GM19043 (cell line): ENCODE data around the gene ADAM22.

Source experiments
- ATAC-seq: cut with Tn5 transposase; IDR thresholded peaks from one replicate; pipeline ENCODE4 v1.9.1; 2021; ENCODE audit warnings: low read depth; ENCODE audit not compliant: unreplicated experiment

The ADAM22 gene

DNA sequence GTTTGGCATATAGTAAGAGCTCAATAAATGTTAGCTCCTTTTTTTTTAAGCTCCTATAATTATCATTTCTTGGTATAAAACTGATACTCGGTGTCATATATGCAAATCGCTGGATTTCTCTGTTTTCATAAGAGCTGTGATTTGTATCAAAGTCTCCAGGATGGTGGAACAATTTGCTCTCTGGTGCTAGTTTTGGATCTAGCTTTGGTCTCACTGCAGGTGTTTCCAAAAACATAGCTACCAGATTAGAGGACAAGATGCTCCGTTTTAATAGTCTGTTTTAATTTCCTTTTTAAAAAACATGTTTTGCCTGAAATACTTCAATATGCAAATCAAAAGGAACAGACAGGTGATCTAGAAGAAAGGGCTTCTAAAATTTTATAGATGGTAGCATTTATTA, 25.3 kb downstream of the ADAM22 start:
- no peak for ATAC-seq

DNA sequence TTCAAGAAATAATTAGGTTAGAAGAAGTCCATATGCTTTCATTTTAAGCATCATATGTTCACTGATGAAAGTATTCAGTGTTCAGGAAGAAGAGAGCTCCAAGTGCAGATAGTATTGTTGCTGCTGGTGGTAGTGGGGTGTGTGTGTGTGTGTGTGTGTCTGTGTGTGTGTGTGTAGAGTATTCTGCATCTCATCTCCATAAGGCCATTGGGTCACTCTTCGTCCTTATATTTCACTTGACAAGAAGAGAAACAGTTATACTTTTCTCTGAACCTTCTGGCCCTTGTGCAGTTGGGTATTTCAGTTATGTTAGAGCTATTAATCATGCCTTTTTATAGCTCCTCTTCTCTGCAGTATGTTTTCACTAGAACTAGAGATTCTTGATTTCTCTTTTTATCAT, 26.2 kb downstream of the ADAM22 start:
- ATAC-seq: no peak

DNA sequence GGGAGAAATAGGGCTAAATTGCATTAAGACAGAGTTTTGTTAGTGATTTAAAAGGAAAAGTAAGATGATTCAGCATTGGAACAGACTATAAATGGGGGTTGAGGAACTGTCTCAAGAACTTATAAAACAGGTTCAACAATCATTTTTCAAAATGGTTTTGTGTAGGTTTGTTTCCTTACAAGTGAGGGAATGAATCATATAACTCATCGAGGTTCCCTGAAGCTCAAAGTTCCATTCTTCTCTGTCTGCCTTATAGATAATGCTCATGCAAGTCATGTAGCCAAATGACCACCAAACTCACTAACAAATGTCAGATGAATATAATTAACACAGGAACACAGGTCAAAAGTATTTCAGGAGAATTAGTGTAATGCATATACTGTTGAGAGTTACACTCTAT, 27.7 kb downstream of the ADAM22 start:
- no peak for ATAC-seq

DNA sequence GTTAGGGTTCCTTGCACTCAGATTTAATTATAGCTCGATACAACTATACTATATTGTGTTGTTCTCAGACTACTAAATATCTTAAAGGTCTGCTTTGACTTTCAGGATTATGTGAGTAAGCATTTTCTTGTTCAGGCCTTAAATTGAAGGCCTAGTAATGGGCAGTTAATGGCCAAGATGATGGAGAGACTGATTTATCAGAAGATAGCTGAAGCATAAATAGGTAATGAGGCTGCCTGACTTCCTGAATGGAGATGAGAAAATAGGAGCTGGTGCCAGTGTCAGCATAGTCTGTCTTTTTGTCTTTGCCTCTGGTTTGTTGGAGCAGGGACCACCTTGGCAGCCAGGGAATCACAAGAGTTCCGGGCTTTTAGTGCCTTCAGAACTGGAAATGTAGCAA, 32.2 kb downstream of the ADAM22 start:
- ATAC-seq: no peak

DNA sequence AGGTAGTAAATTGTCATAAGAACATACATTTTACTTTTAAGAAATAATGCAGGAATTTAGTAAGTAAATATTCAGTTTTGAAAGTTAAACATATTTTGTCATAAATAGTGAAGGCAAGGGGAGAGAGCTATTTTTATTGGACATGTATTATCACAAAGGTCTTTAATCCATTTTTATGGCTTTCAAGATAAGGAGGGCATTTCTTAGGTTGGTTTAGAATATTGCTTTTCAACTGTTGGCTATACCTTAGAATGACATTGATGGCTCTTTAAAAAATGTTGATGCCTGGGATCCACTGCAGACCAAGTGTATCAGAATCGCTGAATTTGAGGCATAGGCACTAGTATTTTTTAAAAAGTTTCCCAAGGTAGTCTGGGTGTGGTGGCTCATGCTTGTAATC, 34.0 kb downstream of the ADAM22 start:
- no peak for ATAC-seq

DNA sequence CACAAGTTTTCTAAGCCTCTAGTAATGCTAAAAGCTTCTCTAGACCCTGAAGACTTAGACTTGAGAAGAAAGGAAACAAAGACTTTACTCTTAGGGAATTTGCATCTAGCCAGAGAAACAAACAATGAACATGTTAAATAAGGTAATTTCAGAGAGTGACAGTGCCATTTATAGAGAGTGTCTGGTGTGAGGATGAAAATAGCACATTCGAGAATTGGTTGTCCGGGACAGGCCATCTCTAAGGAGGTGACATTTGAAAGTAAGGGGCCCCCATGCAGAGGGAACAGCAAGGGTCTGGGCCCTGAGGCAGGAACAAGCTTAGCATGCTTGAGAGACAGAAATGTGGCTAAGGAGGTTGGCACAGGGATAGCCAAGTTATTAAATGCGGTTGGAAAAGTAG, 48.1 kb downstream of the ADAM22 start:
- ATAC-seq: no peak

DNA sequence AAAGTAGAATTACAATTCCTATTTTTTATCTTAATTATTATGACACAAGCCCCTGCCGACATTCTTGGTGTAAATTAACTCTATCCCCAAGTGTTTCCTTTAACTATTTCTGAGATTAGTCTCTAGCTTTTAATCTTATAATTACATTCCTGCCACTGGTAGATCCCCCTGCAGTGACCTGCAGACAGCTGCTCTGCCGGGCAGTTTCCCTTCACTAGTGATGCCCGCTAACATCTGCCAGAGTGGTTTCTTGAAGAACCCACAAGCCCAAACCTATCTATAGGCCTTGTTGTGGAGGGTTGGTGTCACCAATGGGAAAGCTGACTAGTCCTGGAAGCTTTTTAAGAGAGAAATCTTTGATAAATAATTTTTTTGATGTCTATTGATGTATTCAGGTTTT, 50.0 kb downstream of the ADAM22 start:
- no peak for ATAC-seq

DNA sequence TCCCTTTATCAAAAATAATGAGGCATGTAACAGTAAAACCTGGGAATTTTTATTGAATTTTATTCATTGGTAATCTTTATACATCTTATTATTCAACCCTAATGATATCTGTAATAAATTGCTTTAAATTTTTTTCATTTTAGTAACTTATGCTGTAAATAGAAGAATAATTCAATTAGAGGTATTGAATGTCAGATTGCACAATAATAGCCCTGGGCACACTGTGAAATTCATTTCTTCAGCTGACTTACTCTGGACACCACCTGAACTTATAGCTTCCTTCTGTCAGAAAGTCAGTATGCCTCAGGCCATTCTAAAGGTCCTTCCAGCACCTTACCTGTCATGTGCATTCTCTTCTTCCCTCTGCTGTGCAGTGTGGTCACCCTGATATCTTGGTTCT, 59.2 kb downstream of the ADAM22 start:
- ATAC-seq: no peak

DNA sequence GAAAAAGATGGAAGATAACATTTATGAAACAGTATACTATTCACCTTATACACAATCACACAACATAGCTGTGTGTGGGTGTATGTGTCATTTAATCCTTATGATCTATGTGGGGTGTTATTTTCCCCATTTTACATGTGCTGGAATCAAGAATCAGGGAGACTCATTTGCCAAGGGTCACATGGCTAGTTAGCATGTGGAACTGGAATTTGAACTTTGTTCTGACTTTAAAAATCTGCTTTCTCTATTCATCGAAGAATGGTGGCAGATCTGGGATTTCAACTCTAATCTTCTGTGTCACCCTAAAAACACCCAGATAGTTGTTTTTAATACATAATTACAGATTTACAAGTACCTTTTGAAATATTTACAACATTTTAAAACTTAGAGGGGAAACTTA, 65.2 kb downstream of the ADAM22 start:
- no peak for ATAC-seq

DNA sequence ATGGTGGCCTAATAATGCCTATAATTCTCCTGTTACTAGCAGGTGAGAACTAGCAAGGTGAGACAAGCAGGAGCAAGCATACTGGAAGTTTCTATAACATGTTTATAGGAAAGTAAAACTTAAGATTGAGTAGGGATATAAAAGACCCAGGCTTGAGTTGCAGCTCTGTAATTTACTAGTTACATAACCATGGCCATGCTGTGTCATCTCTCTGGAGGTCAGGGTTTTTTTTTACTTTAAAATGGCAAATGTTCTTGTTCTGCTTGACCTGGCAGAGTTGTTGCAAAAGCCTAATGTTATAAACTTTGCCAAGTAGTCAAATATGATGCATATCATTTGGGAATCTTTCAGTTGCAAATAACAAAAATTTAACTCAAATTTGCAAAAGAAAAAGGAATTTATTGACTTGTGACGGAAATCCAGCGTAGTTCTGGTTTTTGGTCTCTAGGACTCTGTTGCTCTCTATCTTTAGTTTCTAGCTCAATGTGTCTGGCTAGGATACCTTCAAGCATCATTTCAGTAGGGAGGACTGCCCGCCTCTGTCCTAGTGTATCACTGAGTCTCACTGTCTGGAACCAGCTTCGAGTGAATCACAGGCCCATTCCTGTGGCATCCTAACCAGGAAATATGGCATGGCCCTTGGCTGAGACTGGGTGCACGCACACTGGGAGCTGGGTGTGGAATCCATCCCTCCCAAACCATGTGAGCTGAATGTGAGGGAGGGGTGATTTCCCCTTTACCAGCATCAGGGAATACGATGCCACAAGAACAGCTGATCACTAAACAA, 67.9 kb downstream of the ADAM22 start:
- ATAC-seq: no peak

DNA sequence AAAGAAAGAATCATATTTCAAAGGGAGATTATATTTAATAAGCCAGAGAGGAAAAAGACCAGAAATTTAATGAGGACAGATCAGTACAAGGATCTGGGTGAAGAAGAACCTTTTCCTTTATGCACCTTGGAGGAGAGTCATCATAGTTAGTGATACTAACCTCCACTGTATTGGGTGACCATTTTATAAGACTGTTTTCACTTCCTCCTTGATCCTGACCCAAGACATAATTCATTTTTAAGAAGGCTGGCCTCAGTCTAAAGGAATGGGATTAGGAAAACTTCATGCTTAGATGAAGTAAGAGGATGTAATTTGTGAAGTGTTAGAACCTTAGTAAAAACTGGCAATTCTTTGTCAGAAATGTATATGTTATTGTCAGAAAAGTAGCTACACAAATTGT, 68.6 kb downstream of the ADAM22 start:
- ATAC-seq: no peak

DNA sequence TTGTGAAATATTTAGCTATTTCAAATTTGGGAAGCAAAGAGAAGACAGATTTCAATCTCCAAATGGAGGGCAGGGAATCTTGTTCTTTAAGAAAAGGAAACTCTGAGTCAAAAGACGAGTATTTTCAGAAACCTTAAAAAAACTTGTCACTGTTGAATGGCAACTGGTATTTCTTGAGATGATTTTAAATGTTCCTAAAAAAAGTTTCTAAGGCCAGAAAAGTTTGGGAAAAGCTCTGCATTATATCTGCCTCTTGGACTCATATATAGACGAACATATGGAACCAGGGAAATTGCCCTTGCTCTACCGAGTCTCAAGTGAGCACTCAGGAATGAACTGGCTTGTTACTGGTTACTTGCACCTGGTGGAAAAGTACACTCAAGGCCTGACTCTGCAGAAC, 69.5 kb downstream of the ADAM22 start:
- no peak for ATAC-seq

DNA sequence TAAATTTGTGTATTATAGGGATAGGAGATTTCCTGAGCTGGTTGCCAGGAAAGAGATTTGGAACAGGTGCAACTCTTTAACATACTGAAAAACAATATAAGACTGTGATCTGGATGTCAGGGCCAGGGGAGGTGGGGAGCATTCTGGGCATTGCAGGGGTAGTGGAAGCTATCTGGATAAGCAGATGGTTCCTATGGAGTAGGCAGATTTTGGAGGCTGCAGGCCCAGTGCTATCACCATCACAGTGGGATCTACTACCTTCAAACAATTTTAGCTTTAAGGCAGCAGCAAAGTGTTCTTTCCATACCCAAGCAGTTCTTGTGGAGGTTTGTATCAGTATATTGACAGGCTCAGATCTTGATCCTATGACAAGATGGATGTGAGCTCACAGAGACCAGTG, 71.1 kb downstream of the ADAM22 start:
- ATAC-seq: no peak

DNA sequence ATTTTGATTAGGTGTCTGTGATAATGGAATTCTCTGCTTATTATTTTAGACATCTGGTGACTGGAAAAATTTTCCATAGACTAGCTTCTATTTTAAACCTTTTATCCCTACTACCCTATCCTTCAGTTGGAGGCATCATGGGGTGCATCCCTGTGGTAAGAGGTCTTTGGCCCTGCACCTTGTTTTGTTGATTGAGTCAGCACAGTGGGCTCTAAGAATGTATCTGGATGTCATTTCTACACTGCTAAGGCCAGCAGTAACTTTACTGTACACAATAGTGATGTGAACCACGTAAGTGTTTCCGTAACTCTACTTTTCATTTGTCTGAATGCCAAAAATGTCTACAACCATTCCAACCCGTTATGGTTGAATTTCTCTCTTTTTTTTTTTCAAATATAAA, 75.6 kb downstream of the ADAM22 start:
- ATAC-seq: no peak

DNA sequence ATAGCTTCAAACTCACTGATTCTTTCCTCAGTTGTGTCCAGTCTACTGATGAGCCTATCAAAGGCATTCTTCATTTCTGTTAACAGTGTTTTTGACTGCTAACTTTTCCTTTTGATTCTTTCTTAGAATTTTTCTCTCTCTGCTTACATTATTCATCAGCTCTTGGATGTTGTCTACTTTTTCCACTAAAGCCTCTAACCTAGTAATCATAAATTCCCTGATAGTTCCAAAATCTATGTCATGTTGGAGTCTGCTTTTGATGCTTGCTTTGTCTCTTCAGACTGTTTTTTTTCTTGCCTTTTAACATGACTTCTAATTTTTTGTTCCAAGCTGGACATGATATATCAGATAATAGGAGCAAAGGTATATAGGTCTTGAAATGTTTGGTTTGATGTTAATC, 78.0 kb downstream of the ADAM22 start:
- no peak for ATAC-seq

DNA sequence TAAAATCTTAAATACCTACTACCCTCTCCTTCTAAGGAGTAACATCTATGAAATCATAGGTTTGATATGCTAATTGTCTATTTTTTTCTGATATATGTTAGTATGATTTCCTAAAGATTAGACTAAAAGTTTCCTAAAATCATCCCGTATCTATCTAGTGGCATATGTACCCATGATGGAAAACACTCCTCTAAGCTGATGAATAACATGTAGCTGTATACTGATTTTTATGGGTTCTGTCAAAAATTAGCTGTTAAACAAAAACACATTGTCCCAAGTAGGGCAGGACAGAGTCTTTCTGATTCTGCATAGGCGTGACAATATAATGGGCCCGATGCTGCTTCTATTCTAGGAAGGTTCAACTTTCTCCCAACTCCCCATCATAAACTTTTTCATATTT, 79.9 kb downstream of the ADAM22 start:
- ATAC-seq: no peak

DNA sequence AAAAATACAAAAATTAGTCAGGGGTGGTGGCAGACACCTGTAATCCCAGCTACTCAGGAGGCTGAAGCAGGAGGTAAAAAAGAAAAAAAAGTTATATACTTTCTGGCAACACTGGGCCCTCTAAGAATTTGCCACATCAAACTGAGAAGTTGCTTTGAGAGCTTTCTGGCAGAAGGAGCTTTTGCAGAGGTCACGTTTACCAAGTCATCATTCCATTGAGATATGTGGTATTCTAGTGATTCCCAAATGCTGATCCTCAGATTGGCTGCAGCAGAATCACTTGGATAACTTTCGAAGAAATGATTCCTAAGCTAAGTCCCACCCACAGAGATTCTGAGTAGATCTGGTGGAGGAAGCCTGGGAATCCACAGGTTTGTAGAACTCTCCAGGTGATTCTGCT, 80.5 kb downstream of the ADAM22 start:
- no peak for ATAC-seq

DNA sequence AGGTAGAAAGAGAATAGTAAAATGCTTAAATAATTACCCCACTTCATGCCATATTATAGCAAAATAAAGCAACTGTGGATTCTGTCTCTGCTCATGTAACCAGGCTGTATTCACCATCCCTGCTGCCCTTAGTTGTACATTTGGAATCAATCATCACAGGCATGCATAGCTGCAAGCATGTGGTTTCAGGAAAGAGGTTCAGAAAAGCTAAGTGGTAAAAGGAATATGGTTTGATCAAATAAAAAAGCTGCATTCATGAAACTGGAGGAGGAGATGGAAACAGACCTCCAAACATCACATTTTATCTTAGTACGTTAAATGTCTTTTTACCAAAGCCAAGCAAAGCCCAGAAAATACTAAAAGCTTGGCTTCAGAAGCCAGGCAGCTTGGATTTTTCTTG, 81.3 kb downstream of the ADAM22 start:
- ATAC-seq: no peak

DNA sequence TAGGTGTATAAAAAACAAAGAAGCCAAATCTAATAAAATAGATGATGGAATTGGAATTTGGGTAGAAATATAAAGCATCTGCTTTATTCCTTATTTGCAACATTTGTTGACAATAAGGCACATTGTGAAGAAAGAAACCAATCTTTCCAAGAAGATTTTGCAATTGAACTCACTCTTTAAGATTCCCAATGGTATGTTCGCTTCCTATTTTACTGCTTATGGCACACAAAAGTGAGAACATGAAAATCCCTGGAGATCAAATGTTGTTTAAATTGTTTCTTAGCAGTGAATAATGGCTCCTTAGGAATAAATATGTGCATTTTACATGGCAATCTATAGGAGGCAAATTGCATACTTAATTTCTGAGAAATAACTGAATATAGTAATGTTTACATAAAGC, 84.5 kb downstream of the ADAM22 start:
- ATAC-seq: no peak

DNA sequence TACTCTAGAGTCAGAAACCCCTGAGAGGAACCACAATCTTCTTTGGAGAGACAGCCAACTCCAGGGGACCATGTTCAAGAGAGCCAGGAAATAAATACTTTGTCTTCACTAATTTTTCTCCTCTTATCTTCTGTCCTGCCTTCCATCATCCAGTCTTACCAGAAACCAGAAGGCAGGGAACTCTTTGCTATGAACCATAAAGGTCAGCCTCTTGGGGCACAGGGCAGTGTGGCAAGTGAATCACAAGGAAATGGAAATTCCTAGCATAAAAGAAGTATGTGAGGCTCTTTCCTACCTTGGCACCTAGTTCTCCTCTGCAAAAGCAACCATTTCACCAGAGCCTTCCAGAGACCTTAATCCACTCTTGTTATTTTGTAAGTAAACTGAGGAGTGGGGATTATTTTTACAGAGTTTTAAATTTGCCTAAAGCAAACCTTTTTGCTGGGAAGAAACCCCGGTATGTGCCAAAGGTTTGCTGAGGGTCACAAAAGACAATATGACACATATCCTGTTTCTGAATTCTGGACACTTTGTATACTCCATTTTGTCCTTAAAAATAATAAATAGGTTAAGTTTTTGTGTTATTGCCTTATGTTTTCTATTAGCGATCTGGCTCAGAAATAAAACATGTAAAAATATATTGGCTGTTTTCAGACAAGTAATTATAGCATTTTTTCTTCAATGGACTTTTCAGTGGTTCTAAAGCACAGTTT, 87.1 kb downstream of the ADAM22 start:
- ATAC-seq: no peak

DNA sequence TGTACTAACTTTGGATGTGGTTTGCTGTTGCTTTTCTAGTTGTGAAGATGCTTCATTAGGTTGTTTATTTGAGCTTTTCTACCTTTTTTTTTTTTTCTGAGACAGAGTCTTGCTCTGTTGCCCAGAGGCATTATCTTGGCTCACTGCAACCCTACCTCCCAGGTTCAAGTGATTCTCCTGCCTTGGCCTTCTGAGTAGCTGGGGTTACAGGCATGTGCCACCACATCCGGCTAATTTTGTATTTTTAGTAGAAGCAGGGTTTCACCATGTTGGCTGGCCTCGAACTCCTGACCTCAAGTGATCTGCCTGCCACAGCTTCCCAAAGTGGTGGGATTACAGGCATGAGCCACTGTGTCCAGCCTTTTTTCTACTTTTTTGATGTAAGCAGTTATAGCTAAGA, 93.7 kb downstream of the ADAM22 start:
- no peak for ATAC-seq

DNA sequence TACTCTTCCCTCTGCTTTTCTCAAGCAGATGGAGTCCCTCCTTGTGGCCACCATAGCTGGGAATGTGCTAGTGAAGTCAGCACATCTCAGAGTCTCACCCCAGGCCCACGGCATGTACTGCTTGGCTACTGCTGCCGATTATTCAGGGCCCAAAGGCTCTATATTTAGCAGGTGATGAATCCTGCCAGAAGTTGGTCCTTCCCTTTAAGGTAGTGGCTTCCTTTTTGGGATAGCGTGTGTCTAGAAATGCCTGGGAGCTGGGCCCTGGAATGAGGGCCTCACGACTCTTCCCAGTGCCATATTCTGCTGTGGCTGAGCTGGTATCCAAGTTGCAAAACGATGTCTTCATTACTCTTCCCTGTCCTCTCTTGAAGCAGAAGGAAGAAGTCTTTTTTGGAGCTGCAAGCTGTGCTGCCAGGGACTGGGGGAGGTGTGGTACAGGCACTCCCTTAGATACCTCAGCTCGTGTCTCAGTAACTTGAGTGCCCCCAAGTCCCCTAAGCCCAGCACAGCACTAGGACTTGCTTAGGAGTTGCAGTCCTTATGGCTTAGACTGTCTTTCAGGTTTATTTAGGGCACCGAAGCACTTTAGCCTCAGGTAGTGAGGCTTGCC, 100.1 kb downstream of the ADAM22 start:
- no peak for ATAC-seq
